Thyroid gland (tissue), 4 donors: ENCODE results near the gene MESP2.

Source experiments
- POLR2A ChIP-seq, 2 donors: fragments of 450-650 bp; IDR thresholded peaks; one replicate each; pipeline ENCODE4 v1.6.1; 2017; ENCODE audit warnings: antibody characterized with exemption in 2 of 2, mild to moderate bottlenecking in 2 of 2, moderate library complexity in 1 of 2
- TF ChIP-seq, protein P1 (sequence below), 6 experiments: fragments of 200-600 bp in 3 of 6; fragments of 450-650 bp in 3 of 6; sonication (generic) in 3 of 6; IDR thresholded peaks; one replicate each; pipeline ENCODE4 v1.5.1; 2016 to 2019; ENCODE audit warnings: antibody characterized with exemption in 6 of 6, mild to moderate bottlenecking in 2 of 6, inconsistent platforms in 1 of 6, moderate library complexity in 1 of 6

- TF ChIP-seq, protein P1, sequence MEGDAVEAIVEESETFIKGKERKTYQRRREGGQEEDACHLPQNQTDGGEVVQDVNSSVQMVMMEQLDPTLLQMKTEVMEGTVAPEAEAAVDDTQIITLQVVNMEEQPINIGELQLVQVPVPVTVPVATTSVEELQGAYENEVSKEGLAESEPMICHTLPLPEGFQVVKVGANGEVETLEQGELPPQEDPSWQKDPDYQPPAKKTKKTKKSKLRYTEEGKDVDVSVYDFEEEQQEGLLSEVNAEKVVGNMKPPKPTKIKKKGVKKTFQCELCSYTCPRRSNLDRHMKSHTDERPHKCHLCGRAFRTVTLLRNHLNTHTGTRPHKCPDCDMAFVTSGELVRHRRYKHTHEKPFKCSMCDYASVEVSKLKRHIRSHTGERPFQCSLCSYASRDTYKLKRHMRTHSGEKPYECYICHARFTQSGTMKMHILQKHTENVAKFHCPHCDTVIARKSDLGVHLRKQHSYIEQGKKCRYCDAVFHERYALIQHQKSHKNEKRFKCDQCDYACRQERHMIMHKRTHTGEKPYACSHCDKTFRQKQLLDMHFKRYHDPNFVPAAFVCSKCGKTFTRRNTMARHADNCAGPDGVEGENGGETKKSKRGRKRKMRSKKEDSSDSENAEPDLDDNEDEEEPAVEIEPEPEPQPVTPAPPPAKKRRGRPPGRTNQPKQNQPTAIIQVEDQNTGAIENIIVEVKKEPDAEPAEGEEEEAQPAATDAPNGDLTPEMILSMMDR (IDR thresholded peaks at IDR 0.05), result no peak
- TF ChIP-seq POLR2A (IDR thresholded peaks at IDR 0.05), result no peak
These were observed 37.4 kb downstream of the MESP2 start for GRCh38 chr15:89813381-89814111.
